ENCODE measurements around the gene SMIM3.

GRCh38 chr5:150763023-150763769 is 15.4 kb upstream of the SMIM3 start:
- TF ChIP-seq POLR2AphosphoS5 (IDR thresholded peaks at IDR 0.05) (no peak), POLR2A (IDR thresholded peaks at IDR 0.05) (no peak), CTCF (IDR thresholded peaks at IDR 0.05) (no peak), EP300 (IDR thresholded peaks at IDR 0.05) (no peak)

Data from gastroesophageal sphincter (tissue), 3 donors.